GM23338 (cell line): ENCODE data around the gene TMEM201. TPM values are rescaled to one million over a fixed set of nuclear protein-coding genes. Genes with fewer than 3 reads are reported as not detected.
A peak's percentile ranks its signal among the peaks of the same experiment; 100 is the strongest.

Experiments used
- ATAC-seq: fragments of 200-7000 bp; cut with Tn5 transposase; 3 replicates; pipeline ENCODE4 v1.9.1; 2020
- DNase-seq: peaks from one replicate; pipeline ENCODE4 v3.0.0-alpha.2; 2015; ENCODE audit warnings: low spot score
- H2AFZ ChIP-seq: fragments of 200-600 bp; sonication (generic); 2 replicates; pipeline ENCODE4 v1.8.0; 2016; ENCODE audit warnings: antibody characterized with exemption, mild to moderate bottlenecking, moderate library complexity
- H3F3A ChIP-seq: fragments of 200-600 bp; sonication (generic); replicated peaks from 2 replicates; pipeline ENCODE4 v1.8.0; 2017; ENCODE audit warnings: antibody characterized with exemption, mixed run types, low read depth
- H3K27ac ChIP-seq: fragments of 200-600 bp; sonication (generic); 2 replicates; pipeline ENCODE4 v1.6.1; 2016; ENCODE audit warnings: low read depth
- H3K27me3 ChIP-seq: fragments of 200-600 bp; sonication (generic); 2 replicates; pipeline ENCODE4 v1.8.0; 2016; ENCODE audit warnings: mild to moderate bottlenecking, mixed run types, moderate library complexity; ENCODE audit not compliant: insufficient read depth
- H3K36me3 ChIP-seq: fragments of 200-600 bp; sonication (generic); 2 replicates; pipeline ENCODE4 v1.8.0; 2016; ENCODE audit warnings: mild to moderate bottlenecking; ENCODE audit not compliant: insufficient read depth
- H3K4me1 ChIP-seq: fragments of 200-600 bp; sonication (generic); 2 replicates; pipeline ENCODE4 v1.8.0; 2016; ENCODE audit warnings: mild to moderate bottlenecking, moderate library complexity; ENCODE audit not compliant: insufficient read depth
- H3K4me2 ChIP-seq: fragments of 200-600 bp; sonication (generic); 2 replicates; pipeline ENCODE4 v1.7.1; 2017; ENCODE audit warnings: mixed run types
- H3K4me3 ChIP-seq: fragments of 200-600 bp; sonication (generic); 2 replicates; pipeline ENCODE4 v1.6.1; 2016; ENCODE audit warnings: mixed run types
- H3K79me2 ChIP-seq: fragments of 200-600 bp; sonication (generic); replicated peaks from 2 replicates; pipeline ENCODE4 v1.8.0; 2017; ENCODE audit warnings: mild to moderate bottlenecking; ENCODE audit not compliant: insufficient read depth
- H3K9me2 ChIP-seq: fragments of 200-600 bp; sonication (generic); 2 replicates; pipeline ENCODE4 v1.8.0; 2017; ENCODE audit not compliant: insufficient read depth
- H4K20me1 ChIP-seq: fragments of 200-600 bp; sonication (generic); replicated peaks from 2 replicates; pipeline ENCODE4 v1.8.0; 2017; ENCODE audit warnings: mild to moderate bottlenecking; ENCODE audit not compliant: insufficient read depth
- H3K27ac Mint-ChIP-seq: 2 replicates; pipeline ENCODE4 v1.8.0; 2020; ENCODE audit warnings: inconsistent platforms, mild to moderate bottlenecking, moderate library complexity, mixed read lengths
- H3K27me3 Mint-ChIP-seq: 3 replicates; pipeline ENCODE4 v1.8.0; 2022; ENCODE audit warnings: low read depth, mild to moderate bottlenecking, moderate library complexity, mixed read lengths, inconsistent platforms; ENCODE audit not compliant: insufficient read depth, poor library complexity
- H3K36me3 Mint-ChIP-seq: 3 replicates; pipeline ENCODE4 v1.8.0; 2021; ENCODE audit warnings: low read depth, mild to moderate bottlenecking, inconsistent platforms, moderate library complexity, mixed read lengths
- H3K4me1 Mint-ChIP-seq: 3 replicates; pipeline ENCODE4 v1.8.0; 2020; ENCODE audit warnings: mild to moderate bottlenecking, inconsistent platforms, mixed read lengths
- H3K4me3 Mint-ChIP-seq: 3 replicates; pipeline ENCODE4 v1.8.0; 2021; ENCODE audit warnings: moderate library complexity, mild to moderate bottlenecking, inconsistent platforms, mixed read lengths
- H3K9me3 Mint-ChIP-seq: 3 replicates; pipeline ENCODE4 v1.8.0; 2020; ENCODE audit warnings: moderate library complexity, mild to moderate bottlenecking, inconsistent platforms, mixed read lengths
- CREB1 ChIP-seq: fragments of 250-450 bp; sonication (Bioruptor Pico); IDR thresholded peaks from 2 replicates; pipeline ENCODE4 v1.5.0; 2020; ENCODE audit warnings: low read depth, mild to moderate bottlenecking, moderate library complexity
- CTCF ChIP-seq, 2 experiments: fragments of 200-600 bp in 1 of 2; sonication (generic) in 1 of 2; conservative IDR thresholded peaks; 2 replicates each; pipeline versions ENCODE4 v1.5.1 to v1.6.1; 2016 to 2017; ENCODE audit warnings: antibody characterized with exemption in 2 of 2, low read depth in 2 of 2, mild to moderate bottlenecking in 2 of 2, moderate library complexity in 1 of 2
- ETS1 ChIP-seq: IDR thresholded peaks from 2 replicates; pipeline ENCODE4 v1.6.1; 2016; ENCODE audit warnings: antibody characterized with exemption
- EZH2 ChIP-seq: fragments of 200-600 bp; sonication (generic); IDR thresholded peaks from one replicate; pipeline ENCODE4 v1.8.0; 2017; ENCODE audit warnings: antibody characterized with exemption, mild to moderate bottlenecking, low read depth; ENCODE audit not compliant: unreplicated experiment
- EZH2phosphoT487 ChIP-seq: fragments of 200-600 bp; sonication (generic); IDR thresholded peaks from one replicate; pipeline ENCODE4 v1.8.1; 2018; ENCODE audit warnings: antibody characterized with exemption; ENCODE audit not compliant: unreplicated experiment
- JUNB ChIP-seq: IDR thresholded peaks from one replicate; pipeline ENCODE4 v1.6.1; 2016; ENCODE audit warnings: antibody characterized with exemption; ENCODE audit not compliant: unreplicated experiment
- NANOG ChIP-seq: IDR thresholded peaks from 2 replicates; pipeline ENCODE4 v1.6.1; 2016; ENCODE audit warnings: antibody characterized with exemption, borderline replicate concordance
- POLR2AphosphoS5 ChIP-seq: IDR thresholded peaks from 2 replicates; pipeline ENCODE4 v1.6.1; 2016; ENCODE audit warnings: antibody characterized with exemption, low read depth
- REST ChIP-seq: IDR thresholded peaks from one replicate; pipeline ENCODE4 v1.6.1; 2018; ENCODE audit warnings: antibody characterized with exemption; ENCODE audit not compliant: unreplicated experiment
- STAT1 ChIP-seq: IDR thresholded peaks from one replicate; pipeline ENCODE4 v1.6.1; 2016; ENCODE audit warnings: antibody characterized with exemption; ENCODE audit not compliant: unreplicated experiment
- ZNF114 ChIP-seq: fragments of 250-450 bp; sonication (Bioruptor Pico); IDR thresholded peaks from 2 replicates; pipeline ENCODE4 v1.5.0; 2020; ENCODE audit warnings: mild to moderate bottlenecking, moderate library complexity
- ZNF331 ChIP-seq: fragments of 250-450 bp; sonication (Bioruptor Pico); IDR thresholded peaks from 2 replicates; pipeline ENCODE4 v1.5.0; 2020; ENCODE audit warnings: low read depth, mild to moderate bottlenecking, moderate library complexity
- ZNF462 ChIP-seq: fragments of 250-450 bp; sonication (Bioruptor Pico); IDR thresholded peaks from 2 replicates; pipeline ENCODE4 v1.5.0; 2020; ENCODE audit warnings: mild to moderate bottlenecking, moderate library complexity
- polyA plus RNA-seq: library from polyadenylated mRNA; unstranded; fragments of >200 nt; fragmentation: Nextera tagmentation; extraction: Ambion mirVana; gene quantifications from 2 replicates; pipeline ENCODE4 v1.2.1, GENCODE V29; 2016
- total RNA-seq: library from RNA; depleted of rRNA; stranded (reverse); fragments of >200 nt; shearing (Covaris generic); gene quantifications from 2 replicates; pipeline ENCODE4 v1.2.3, GENCODE V29; 2014

TMEM201 gene
- total and polyA plus RNA-seq, 2 experiments from 2014 or later: 11.6 to 27.2 TPM

GRCh38 chr1:9590201-9590600 is 1.5 kb downstream of the TMEM201 start:
- ATAC-seq: no peak
- H3K4me2 ChIP-seq: peak overlapping the region; percentile 98
- peak overlapping the region; percentile 83 for H3K4me3 ChIP-seq
- H3K4me3 Mint-ChIP-seq: peak overlapping the region; percentile 85
- no peak overlapping the region for H3K27ac Mint-ChIP-seq
- H3K4me1 Mint-ChIP-seq: peaks cover 39% of the 10 kb centered on the region
- H3K27me3 ChIP-seq: no peaks in the 10 kb centered on the region
- TF ChIP-seq CREB1 (CRISPR knock-in tag): no peak
- no peak for TF ChIP-seq REST
- TF ChIP-seq ZNF114: no peak
- no peak for TF ChIP-seq EZH2
- no peak for TF ChIP-seq ZNF331 (CRISPR knock-in tag)
- no peak for TF ChIP-seq EZH2phosphoT487
- TF ChIP-seq POLR2AphosphoS5: no peak
- no peak for TF ChIP-seq CTCF (conservative IDR thresholded peaks at IDR 0.05; ENCODE audit: low read depth in 2 of 2)
- no peak for TF ChIP-seq NANOG
- no peak for TF ChIP-seq STAT1
- TF ChIP-seq ETS1: no peak
- no peak for TF ChIP-seq JUNB
- no peak for TF ChIP-seq ZNF462 (CRISPR knock-in tag)
- H3K27me3 Mint-ChIP-seq: peaks cover 2% of the 10 kb centered on the region
- no peak overlapping the region for H3K27ac ChIP-seq
- peaks cover 30% of the 10 kb centered on the region for H4K20me1 ChIP-seq
- H3K79me2 ChIP-seq: peaks cover 60% of the 10 kb centered on the region
- H3F3A ChIP-seq: 0 out of 2 replicates have a peak, but pooled peaks cover 2% of the 10 kb centered on the region
- peaks cover 3% of the 10 kb centered on the region; the same call in 2 of the 3 replicates for H3K9me3 Mint-ChIP-seq
- no peak for DNase-seq
- no peak overlapping the region for H2AFZ ChIP-seq
- H3K4me1 ChIP-seq: peaks cover 34% of the 10 kb centered on the region; the same call in 1 of the 2 replicates
- no peaks in the 10 kb centered on the region for H3K36me3 Mint-ChIP-seq
- no peaks in the 10 kb centered on the region for H3K9me2 ChIP-seq
- no peaks in the 10 kb centered on the region for H3K36me3 ChIP-seq
